Central memory CD4-positive, alpha-beta T cell (primary cell): ENCODE data around the gene WFDC6.
"Not testable (repeated sequence)": the region's sequence is repeated elsewhere in the genome, so short reads cannot be mapped to it uniquely, and the experiment has no call there.

Experiments
- DNase-seq: peaks from one replicate; pipeline ENCODE4 v3.0.0; 2022
- total RNA-seq, 3 experiments: gene quantifications; one replicate each; lab custom pipeline; 2026; lab: John Stamatoyannopoulos, UW

Gene WFDC6
- 0 reads per million in 3 experiments for total RNA-seq

DNA sequence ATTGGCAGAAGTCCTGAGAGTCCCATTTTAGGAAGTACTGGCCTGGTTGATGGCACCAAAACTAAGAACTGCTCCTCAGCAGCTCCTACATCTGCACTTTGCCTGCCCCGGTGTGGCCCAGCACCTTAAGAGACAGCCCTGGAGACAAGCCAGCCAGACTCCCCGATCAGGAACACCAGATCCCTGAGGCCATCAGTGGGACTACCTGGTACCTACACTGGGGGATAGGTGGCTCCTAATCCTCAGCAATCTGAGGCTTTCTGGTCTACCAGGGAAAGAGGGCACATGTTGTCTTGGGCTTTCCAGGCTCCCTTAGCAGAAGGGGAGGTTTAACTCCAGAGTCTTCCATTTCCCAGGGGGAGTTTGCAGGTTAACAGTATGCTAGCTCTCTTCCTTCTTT, at the start of gene WFDC6:
TSS of gene WFDC6 (minus strand) at position 101 of the 400 bp plus-strand sequence. CDS start at position 26, 75 bp downstream.
- no peak for DNase-seq

GRCh38 chr20:45588800-45589199, 49.5 kb upstream of the WFDC6 start:
- no peak for DNase-seq

GRCh38 chr20:45585986-45586385, 46.7 kb upstream of the WFDC6 start:
- not testable (repeated sequence) for DNase-seq

DNA sequence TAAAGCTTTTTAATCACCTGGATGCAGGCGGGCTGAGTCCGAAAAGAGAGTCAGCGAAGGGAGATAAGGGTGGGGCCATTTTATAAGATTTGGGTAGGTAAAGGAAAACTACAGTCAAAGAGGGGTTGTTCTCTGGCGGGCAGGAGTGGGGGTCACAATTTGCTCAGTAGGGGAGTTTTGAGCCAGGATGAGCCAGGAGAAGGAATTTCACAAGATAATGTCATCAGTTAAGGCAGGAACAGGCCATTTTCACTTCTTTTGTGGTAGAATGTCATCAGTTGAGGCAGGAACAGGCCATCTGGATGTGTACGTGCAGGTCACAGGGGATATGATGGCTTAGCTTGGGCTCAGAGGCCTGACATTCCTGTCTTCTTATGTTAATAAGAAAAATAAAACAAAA, 45.0 kb upstream of the WFDC6 start:
- not testable (repeated sequence) for DNase-seq

DNA sequence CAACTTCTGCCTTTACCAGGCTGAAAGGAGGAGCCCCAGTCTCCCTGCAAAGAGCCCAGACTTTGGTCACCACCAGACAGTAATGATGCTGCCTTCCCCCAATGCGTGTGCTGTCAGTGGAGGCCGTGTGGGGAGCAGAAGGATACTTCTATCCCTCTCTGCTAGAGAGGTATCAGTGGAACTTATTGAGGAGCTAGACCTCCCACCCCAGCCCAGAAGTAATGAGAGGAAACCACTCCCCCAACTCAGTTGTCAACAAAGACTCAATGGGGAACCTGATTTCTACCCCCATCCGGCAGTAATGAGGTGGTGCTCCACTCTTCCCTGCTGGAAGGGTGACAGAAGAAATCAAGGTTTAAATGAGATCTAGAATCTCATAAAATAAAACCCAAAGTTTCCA, 44.2 kb upstream of the WFDC6 start:
- no peak for DNase-seq

GRCh38 chr20:45581702-45582101, 42.4 kb upstream of the WFDC6 start:
- no peak for DNase-seq

GRCh38 chr20:45579184-45579583, 39.9 kb upstream of the WFDC6 start, which contains the start of gene WFDC8:
TSS of gene WFDC8 (minus strand) at chr20:45579284. CDS start at chr20:45579247, 37 bp downstream.
- no peak for DNase-seq

DNA sequence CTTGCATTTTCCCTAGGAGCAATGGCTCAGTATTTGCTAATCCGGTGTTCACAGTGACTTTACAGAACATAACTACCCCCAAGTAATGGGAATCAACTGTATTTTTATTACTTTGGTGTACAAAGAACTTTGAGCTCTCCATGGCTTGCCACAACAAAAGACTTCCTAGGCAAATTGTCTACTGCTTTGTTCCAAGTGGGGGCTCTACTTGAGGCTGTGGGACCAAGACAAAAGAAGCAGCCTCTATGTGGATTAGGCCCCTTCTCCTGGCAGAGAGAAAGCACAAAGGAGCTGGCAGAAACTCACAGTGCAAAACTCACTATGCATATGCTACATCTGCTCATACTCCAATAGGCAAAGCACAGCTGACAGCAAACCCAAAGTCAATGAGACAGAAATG, 38.9 kb upstream of the WFDC6 start:
- DNase-seq, result no peak

DNA sequence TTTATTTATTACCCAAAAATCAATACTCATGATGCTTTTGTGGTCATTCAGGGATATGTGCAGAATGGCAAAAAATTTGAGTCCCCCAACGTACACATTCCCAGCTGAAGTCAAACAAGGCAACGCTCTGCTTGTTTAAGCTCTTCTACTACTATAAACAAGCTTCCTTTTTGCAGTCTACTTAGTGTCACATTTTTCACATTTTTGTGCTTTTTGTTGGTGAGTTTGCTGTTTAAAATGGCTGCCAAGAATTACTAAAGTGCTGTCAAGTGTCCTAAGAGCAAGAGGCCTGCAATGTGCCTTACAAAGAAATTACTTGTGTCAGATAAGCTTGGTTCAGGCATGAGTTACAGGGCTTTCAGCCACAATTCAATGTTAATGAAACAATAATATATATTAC, 37.7 kb upstream of the WFDC6 start:
- DNase-seq, result no peak

DNA sequence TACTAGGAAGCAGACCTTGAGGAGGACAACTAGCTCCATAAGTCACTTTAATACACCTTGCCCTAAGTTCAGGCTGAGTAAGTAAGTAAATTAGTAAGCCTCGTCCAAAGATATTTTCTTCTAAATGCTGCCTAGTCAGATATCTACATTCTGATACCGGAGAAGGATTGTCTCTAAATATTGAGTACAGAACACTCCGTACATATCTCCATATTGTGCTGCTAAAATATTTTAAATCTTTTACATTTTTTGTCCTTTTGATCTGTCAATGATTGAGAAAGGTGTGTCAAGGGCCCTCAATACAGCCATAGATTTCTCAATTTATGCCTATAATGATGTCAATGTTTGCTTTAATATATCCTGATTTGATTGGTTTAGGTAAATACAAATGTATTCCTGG, 36.6 kb upstream of the WFDC6 start:
- no peak for DNase-seq

GRCh38 chr20:45569650-45570049, 30.4 kb upstream of the WFDC6 start:
- not testable (repeated sequence) for DNase-seq

DNA sequence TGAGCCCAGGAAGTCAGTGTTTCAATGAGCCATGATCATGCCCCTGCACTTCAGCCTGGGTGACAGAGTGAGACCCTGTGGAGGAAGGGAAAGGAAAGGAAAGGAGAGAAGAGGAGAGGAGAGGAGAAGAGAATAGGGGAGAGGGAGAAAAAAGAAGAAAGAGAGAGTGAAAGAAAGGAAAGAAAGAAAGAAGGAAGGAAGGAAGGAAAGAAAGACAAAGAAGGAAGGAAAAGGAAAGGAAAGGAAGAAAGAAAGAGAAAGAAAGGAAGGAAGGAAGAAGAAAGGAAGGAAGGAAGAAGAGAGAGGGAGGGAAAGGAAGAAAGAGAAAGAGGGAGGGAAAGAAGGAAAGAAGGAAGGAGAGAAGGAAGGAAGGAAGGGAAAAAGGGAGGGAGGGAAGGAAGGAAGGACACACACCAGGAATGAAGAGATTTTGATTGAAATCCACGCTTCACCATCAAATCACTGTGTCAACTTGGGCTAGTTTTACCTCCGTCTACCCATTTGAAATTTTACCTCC, 25.5 kb upstream of the WFDC6 start:
- no peak for DNase-seq

DNA sequence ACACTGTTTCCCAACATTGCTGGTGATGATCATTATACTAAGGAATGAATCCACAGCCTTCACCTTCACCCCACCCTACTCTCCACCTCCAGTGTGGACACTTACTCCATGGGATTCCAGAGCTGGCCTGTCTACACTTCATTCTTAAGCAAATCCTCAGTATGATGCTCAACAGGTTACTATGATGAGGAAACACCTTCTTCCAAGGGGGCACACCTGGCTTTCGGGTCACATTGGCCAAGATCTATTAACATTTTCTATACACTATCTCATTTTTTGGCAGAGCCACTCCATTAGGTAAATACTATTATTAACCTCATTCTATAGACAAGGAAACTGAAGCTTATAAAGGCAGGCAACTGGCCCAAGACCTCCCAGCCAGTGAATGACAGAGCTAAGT, 15.9 kb upstream of the WFDC6 start:
- no peak for DNase-seq

DNA sequence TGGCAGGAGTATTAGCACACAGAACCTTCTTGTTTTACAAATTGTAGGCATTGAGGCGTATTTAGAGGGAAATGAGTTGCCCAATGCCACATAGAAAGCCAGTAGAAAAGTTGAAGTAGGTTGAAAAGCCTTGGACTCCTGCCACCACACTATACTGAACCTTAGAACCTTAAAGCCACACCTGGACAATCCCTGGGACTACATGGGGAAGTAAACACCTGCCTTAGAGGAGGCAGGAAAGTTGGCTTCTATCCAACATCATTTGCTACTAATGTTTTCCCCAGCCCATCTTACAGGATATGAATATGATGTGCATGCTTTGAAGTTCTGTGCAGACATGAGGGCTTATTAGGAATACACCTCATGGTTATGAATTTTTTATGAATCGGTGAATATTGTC, 13.2 kb upstream of the WFDC6 start:
- no peak for DNase-seq

GRCh38 chr20:45550765-45551164, 11.5 kb upstream of the WFDC6 start:
- no peak for DNase-seq

- no peak for DNase-seq
Observed at GRCh38 chr20:45548410-45548809, 9.1 kb upstream of the WFDC6 start.

GRCh38 chr20:45547206-45547770, 8.0 kb upstream of the WFDC6 start, which contains the start of gene EPPIN:
TSS of gene EPPIN (minus strand) at chr20:45547401. CDS start at chr20:45547357, 44 bp downstream.
- no peak for DNase-seq

GRCh38 chr20:45545754-45546453, 6.6 kb upstream of the WFDC6 start:
- no peak for DNase-seq

GRCh38 chr20:45545351-45545750, 6.1 kb upstream of the WFDC6 start:
- DNase-seq, result no peak

- no peak for DNase-seq
Observed at GRCh38 chr20:45538209-45538799, 978 bp downstream of the WFDC6 start.

GRCh38 chr20:45527294-45527693, 12.0 kb downstream of the WFDC6 start:
- DNase-seq, result no peak

GRCh38 chr20:45523821-45524220, 15.5 kb downstream of the WFDC6 start:
- DNase-seq, result no peak

- DNase-seq, result no peak
Observed at GRCh38 chr20:45518282-45518681, 21.0 kb downstream of the WFDC6 start.
